ENCODE data around the gene CTNNBL1. TPM values are rescaled to one million over a fixed set of nuclear protein-coding genes. Genes with fewer than 3 reads are reported as not detected.

Gene CTNNBL1
- total RNA-seq, 4 donors from 2014 or later = 40.4 to 54.3 (median 44.7) TPM

- no peaks in the 10 kb centered on the region for H3K27me3 ChIP-seq
- H3K4me3 ChIP-seq = no peak overlapping the region
- 80% methylated on average over 6 of the region's 6 CpGs for WGBS
- no peak for DNase-seq (ENCODE audit: extremely low spot score)
- peaks cover 14 to 76% (median 56%) of the 10 kb centered on the region in 4 donors for H3K36me3 ChIP-seq
- TF ChIP-seq EP300 (IDR thresholded peaks at IDR 0.05) (no peak), POLR2A (IDR thresholded peaks at IDR 0.05; ENCODE audit: low read depth) (no peak), POLR2AphosphoS5 (IDR thresholded peaks at IDR 0.05) (no peak), CTCF (IDR thresholded peaks at IDR 0.05) (no peak)
- no peak overlapping the region for H3K27ac ChIP-seq (replicated peaks in 1 of 4)
- intact Hi-C loops (cut with DNase I) = no loop called here
- H3K9me3 ChIP-seq = no peaks in the 10 kb centered on the region
- peaks cover 0 to 34% (median 25%) of the 10 kb centered on the region in 4 donors for H3K4me1 ChIP-seq
These were observed 175.6 kb downstream of the CTNNBL1 start for GRCh38 chr20:37869334-37869861.

GRCh38 chr20:37870294-37870693, 176.5 kb downstream of the CTNNBL1 start:
- no peak for DNase-seq (ENCODE audit: extremely low spot score)
- H3K4me1 ChIP-seq = peaks cover 0 to 34% (median 25%) of the 10 kb centered on the region in 4 donors
- peaks cover 21 to 74% (median 60%) of the 10 kb centered on the region in 4 donors for H3K36me3 ChIP-seq
- intact Hi-C loops (cut with DNase I) = no loop called here
- H3K4me3 ChIP-seq = no peak overlapping the region
- H3K27me3 ChIP-seq = no peaks in the 10 kb centered on the region
- WGBS = 87% methylated on average over 11 of the region's 11 CpGs
- H3K9me3 ChIP-seq = no peaks in the 10 kb centered on the region
- no peak overlapping the region for H3K27ac ChIP-seq (replicated peaks in 1 of 4)
- no peak for TF ChIP-seq POLR2AphosphoS5 (IDR thresholded peaks at IDR 0.05)
- no peak for TF ChIP-seq CTCF (IDR thresholded peaks at IDR 0.05)
- TF ChIP-seq EP300 (IDR thresholded peaks at IDR 0.05) = no peak
- no peak for TF ChIP-seq POLR2A (IDR thresholded peaks at IDR 0.05; ENCODE audit: low read depth)

- intact Hi-C loops (cut with DNase I) = no loop called here
- DNase-seq (ENCODE audit: extremely low spot score) = no peak
These were observed 177.9 kb downstream of the CTNNBL1 start for GRCh38 chr20:37871751-37872150.

GRCh38 chr20:37872161-37872560, 178.3 kb downstream of the CTNNBL1 start:
- Histone ChIP-seq H3K9me3 (no peaks in the 10 kb centered on the region), H3K4me3 (no peak overlapping the region), H3K4me1 (peaks cover 0 to 23% (median 16%) of the 10 kb centered on the region in 4 donors), H3K27ac (replicated peaks in 1 of 4) (no peak overlapping the region), H3K27me3 (no peaks in the 10 kb centered on the region), H3K36me3 (peaks cover 21 to 70% (median 52%) of the 10 kb centered on the region in 4 donors)
- intact Hi-C loops (cut with DNase I) = no loop called here
- no peak for TF ChIP-seq EP300 (IDR thresholded peaks at IDR 0.05)
- no peak for TF ChIP-seq POLR2A (IDR thresholded peaks at IDR 0.05; ENCODE audit: low read depth)
- TF ChIP-seq POLR2AphosphoS5 (IDR thresholded peaks at IDR 0.05) = no peak
- no peak for TF ChIP-seq CTCF (IDR thresholded peaks at IDR 0.05)
- 84% methylated on average over 6 of the region's 9 CpGs for WGBS
- no peak for DNase-seq (ENCODE audit: extremely low spot score)

More at GRCh38 chr20:37871751-37872150, 177.9 kb downstream of the CTNNBL1 start:
- no peak for TF ChIP-seq POLR2A (IDR thresholded peaks at IDR 0.05; ENCODE audit: low read depth)
- TF ChIP-seq EP300 (IDR thresholded peaks at IDR 0.05) = no peak
- TF ChIP-seq CTCF (IDR thresholded peaks at IDR 0.05) = no peak
- no peak for TF ChIP-seq POLR2AphosphoS5 (IDR thresholded peaks at IDR 0.05)
- H3K36me3 ChIP-seq = peaks cover 21 to 70% (median 52%) of the 10 kb centered on the region in 4 donors
- no peak overlapping the region for H3K4me3 ChIP-seq
- peaks cover 0 to 27% (median 20%) of the 10 kb centered on the region in 4 donors for H3K4me1 ChIP-seq
- H3K27me3 ChIP-seq = no peaks in the 10 kb centered on the region
- WGBS = over 99% methylated on average over 13 of the region's 13 CpGs
- H3K27ac ChIP-seq (replicated peaks in 1 of 4) = no peak overlapping the region
- H3K9me3 ChIP-seq = no peaks in the 10 kb centered on the region

GRCh38 chr20:37873884-37874283, 180.1 kb downstream of the CTNNBL1 start:
- peaks cover 0 to 5% (median under 1%) of the 10 kb centered on the region in 4 donors for H3K4me1 ChIP-seq
- no peak for TF ChIP-seq EP300 (IDR thresholded peaks at IDR 0.05)
- no peak for TF ChIP-seq POLR2A (IDR thresholded peaks at IDR 0.05; ENCODE audit: low read depth)
- TF ChIP-seq POLR2AphosphoS5 (IDR thresholded peaks at IDR 0.05) = no peak
- no peak for TF ChIP-seq CTCF (IDR thresholded peaks at IDR 0.05)
- 95% methylated on average over 10 of the region's 11 CpGs for WGBS
- no peaks in the 10 kb centered on the region for H3K9me3 ChIP-seq
- H3K4me3 ChIP-seq = no peak overlapping the region
- DNase-seq (ENCODE audit: extremely low spot score) = no peak
- H3K36me3 ChIP-seq = peaks cover 17 to 64% (median 46%) of the 10 kb centered on the region in 4 donors
- H3K27ac ChIP-seq (replicated peaks in 1 of 4) = no peak overlapping the region
- no peaks in the 10 kb centered on the region for H3K27me3 ChIP-seq
- intact Hi-C loops (cut with DNase I) = no loop called here

Measured in esophagus muscularis mucosa (tissue), 4 donors.